ENCODE measurements around the gene TSR2.

GRCh38 chrX:54442790-54443189 is 2.6 kb downstream of the TSR2 start:
- TF ChIP-seq CTCF (IDR thresholded peaks at IDR 0.05) (no peak), POLR2AphosphoS5 (IDR thresholded peaks at IDR 0.05; ENCODE audit: insufficient read depth in 1 of 2, low read depth in 1 of 2) (no peak)
